ENCODE data around the gene CHST11. TPM values are rescaled to one million over a fixed set of nuclear protein-coding genes. Genes with fewer than 3 reads are reported as not detected.
A peak's percentile ranks its signal among the peaks of the same experiment; 100 is the strongest.

The CHST11 gene
- total RNA-seq, 1 donor from 2014 or later = 44.9 TPM

- no peak for DNase-seq
- Mint-ChIP-seq H3K9me3 (peaks cover 10% of the 10 kb centered on the region), H3K4me1 (peaks cover 3% of the 10 kb centered on the region), H3K27ac (no peak overlapping the region), H3K27me3 (peaks cover 26% of the 10 kb centered on the region), H3K36me3 (ENCODE audit: low read depth) (no peaks in the 10 kb centered on the region), H3K4me3 (no peak overlapping the region)
- intact Hi-C loops (cut with micrococcal nuclease) = no loop called here
These were observed 17.6 kb upstream of the CHST11 start for GRCh38 chr12:104439137-104439536.

GRCh38 chr12:104443008-104443407 is 13.7 kb upstream of the CHST11 start:
- peaks cover 16% of the 10 kb centered on the region for H3K27me3 Mint-ChIP-seq
- no peak overlapping the region for H3K27ac Mint-ChIP-seq
- no peak overlapping the region for H3K4me3 Mint-ChIP-seq
- intact Hi-C loops (cut with micrococcal nuclease) = no loop called here
- H3K4me1 Mint-ChIP-seq = peaks cover 3% of the 10 kb centered on the region
- H3K9me3 Mint-ChIP-seq = peaks cover 4% of the 10 kb centered on the region
- no peaks in the 10 kb centered on the region for H3K36me3 Mint-ChIP-seq (ENCODE audit: low read depth)
- no peak for DNase-seq

- Mint-ChIP-seq H3K27me3 (peaks cover 10% of the 10 kb centered on the region), H3K4me3 (no peak overlapping the region), H3K4me1 (peaks cover 3% of the 10 kb centered on the region), H3K36me3 (ENCODE audit: low read depth) (no peaks in the 10 kb centered on the region), H3K9me3 (peaks cover 7% of the 10 kb centered on the region), H3K27ac (no peak overlapping the region)
- intact Hi-C loops (cut with micrococcal nuclease) = no loop called here
- DNase-seq = no peak
These were observed 9.9 kb upstream of the CHST11 start for GRCh38 chr12:104446646-104447421.

GRCh38 chr12:104448031-104448430 is 8.7 kb upstream of the CHST11 start:
- Mint-ChIP-seq H3K4me1 (no peaks in the 10 kb centered on the region), H3K27ac (no peak overlapping the region), H3K27me3 (peaks cover 7% of the 10 kb centered on the region), H3K9me3 (peaks cover 7% of the 10 kb centered on the region), H3K4me3 (no peak overlapping the region), H3K36me3 (ENCODE audit: low read depth) (no peaks in the 10 kb centered on the region)
- DNase-seq = no peak
- intact Hi-C loops (cut with micrococcal nuclease) = no loop called here

GRCh38 chr12:104448451-104448850 is 8.3 kb upstream of the CHST11 start:
- H3K4me3 Mint-ChIP-seq = no peak overlapping the region
- peaks cover 6% of the 10 kb centered on the region for H3K27me3 Mint-ChIP-seq
- H3K27ac Mint-ChIP-seq = no peak overlapping the region
- H3K9me3 Mint-ChIP-seq = peaks cover 7% of the 10 kb centered on the region
- no peaks in the 10 kb centered on the region for H3K4me1 Mint-ChIP-seq
- DNase-seq = no peak
- intact Hi-C loops (cut with micrococcal nuclease) = no loop called here
- no peaks in the 10 kb centered on the region for H3K36me3 Mint-ChIP-seq (ENCODE audit: low read depth)

- Mint-ChIP-seq H3K9me3 (peaks cover 7% of the 10 kb centered on the region), H3K27ac (no peak overlapping the region), H3K27me3 (peaks cover 2% of the 10 kb centered on the region), H3K4me3 (no peak overlapping the region), H3K36me3 (ENCODE audit: low read depth) (no peaks in the 10 kb centered on the region), H3K4me1 (peaks cover 6% of the 10 kb centered on the region)
- no peak for DNase-seq
- intact Hi-C loops (cut with micrococcal nuclease) = no loop called here
These were observed 6.0 kb upstream of the CHST11 start for GRCh38 chr12:104450700-104451099.

- DNase-seq = no peak
- Mint-ChIP-seq H3K36me3 (ENCODE audit: low read depth) (no peaks in the 10 kb centered on the region), H3K27ac (no peak overlapping the region), H3K9me3 (peaks cover 3% of the 10 kb centered on the region), H3K27me3 (peaks cover 2% of the 10 kb centered on the region), H3K4me3 (no peak overlapping the region), H3K4me1 (peaks cover 12% of the 10 kb centered on the region)
- intact Hi-C loops (cut with micrococcal nuclease) = no loop called here
These were observed 4.7 kb upstream of the CHST11 start for GRCh38 chr12:104452087-104452486.

- Mint-ChIP-seq H3K27me3 (peaks cover 2% of the 10 kb centered on the region), H3K36me3 (ENCODE audit: low read depth) (peaks cover 3% of the 10 kb centered on the region), H3K4me3 (no peak overlapping the region), H3K4me1 (peaks cover 13% of the 10 kb centered on the region), H3K9me3 (peaks cover 3% of the 10 kb centered on the region), H3K27ac (no peak overlapping the region)
- intact Hi-C loops (cut with micrococcal nuclease) = no loop called here
- no peak for DNase-seq
These were observed 3.6 kb upstream of the CHST11 start for GRCh38 chr12:104453133-104453532.

GRCh38 chr12:104454997-104455396 is 1.8 kb upstream of the CHST11 start:
- Mint-ChIP-seq H3K27me3 (peaks cover 2% of the 10 kb centered on the region), H3K4me1 (peaks cover 26% of the 10 kb centered on the region), H3K27ac (no peak overlapping the region), H3K9me3 (peaks cover 3% of the 10 kb centered on the region), H3K4me3 (peak overlapping the region; percentile 99), H3K36me3 (ENCODE audit: low read depth) (peaks cover 4% of the 10 kb centered on the region)
- DNase-seq = no peak
- intact Hi-C loops (cut with micrococcal nuclease) = loop anchor here (5.0 kb wide), 6 partner anchors 127 to 877 kb away; partner anchors contain the start of genes C12orf75, SLC41A2 and WASHC4

GRCh38 chr12:104455578-104456416 is 951 bp upstream of the CHST11 start:
- H3K4me3 Mint-ChIP-seq = peak overlapping the region; percentile 99
- no peaks in the 10 kb centered on the region for H3K9me3 Mint-ChIP-seq
- intact Hi-C loops (cut with micrococcal nuclease) = loop anchor here (2.0 to 5.0 kb wide), 10 partner anchors 75 to 877 kb away; partner anchors contain the start of genes C12orf75, SLC41A2 and WASHC4
- H3K36me3 Mint-ChIP-seq (ENCODE audit: low read depth) = peaks cover 6% of the 10 kb centered on the region
- peaks cover 2% of the 10 kb centered on the region for H3K27me3 Mint-ChIP-seq
- peaks cover 33% of the 10 kb centered on the region for H3K4me1 Mint-ChIP-seq
- DNase-seq = peak; percentile 61
- H3K27ac Mint-ChIP-seq = peak overlapping the region; percentile 93

- Mint-ChIP-seq H3K4me3 (peak overlapping the region; percentile 99), H3K4me1 (peaks cover 40% of the 10 kb centered on the region), H3K27ac (peak overlapping the region; percentile 97), H3K36me3 (ENCODE audit: low read depth) (peaks cover 6% of the 10 kb centered on the region), H3K9me3 (no peaks in the 10 kb centered on the region), H3K27me3 (peaks cover 2% of the 10 kb centered on the region)
- intact Hi-C loops (cut with micrococcal nuclease) = loop anchor here (1.0 to 5.0 kb wide), 11 partner anchors 76 to 875 kb away; partner anchors contain the start of genes C12orf75, SLC41A2 and WASHC4
- DNase-seq = peak; percentile 88
These were observed 400 bp downstream of the CHST11 start for GRCh38 chr12:104456950-104457745.

GRCh38 chr12:104457746-104458693 is 1.3 kb downstream of the CHST11 start:
- H3K4me1 Mint-ChIP-seq = peaks cover 46% of the 10 kb centered on the region
- DNase-seq = peak; percentile 88
- no peaks in the 10 kb centered on the region for H3K9me3 Mint-ChIP-seq
- intact Hi-C loops (cut with micrococcal nuclease) = loop anchor here (1.0 to 5.0 kb wide), 13 partner anchors 27 to 874 kb away; partner anchors contain the start of genes C12orf75, SLC41A2 and WASHC4
- peak overlapping the region; percentile 97 for H3K27ac Mint-ChIP-seq
- peaks cover 2% of the 10 kb centered on the region for H3K27me3 Mint-ChIP-seq
- H3K4me3 Mint-ChIP-seq = peak overlapping the region; percentile 99
- peaks cover 7% of the 10 kb centered on the region for H3K36me3 Mint-ChIP-seq (ENCODE audit: low read depth)
